Epithelial cell of esophagus (primary cell): ENCODE results near the gene FAM3B.

Experiments used
- DNase-seq: peaks from one replicate; pipeline ENCODE4 v3.0.0; 2010; ENCODE audit warnings: low read depth
- H3K4me3 ChIP-seq: 2 replicates; pipeline ENCODE4 v1.5.1; 2011; ENCODE audit warnings: mild to moderate bottlenecking, low read length, control low read depth
- CTCF ChIP-seq: IDR thresholded peaks from 2 replicates; pipeline ENCODE4 v1.5.1; 2011; ENCODE audit warnings: low read depth, mild to moderate bottlenecking, low read length, control low read depth, inconsistent platforms; ENCODE audit not compliant: insufficient read depth; ENCODE audit errors: missing control alignments

The FAM3B gene

GRCh38 chr21:41361053-41361785, 44.6 kb downstream of the FAM3B start:
- no peak overlapping the region for H3K4me3 ChIP-seq
- no peak for TF ChIP-seq CTCF

GRCh38 chr21:41361786-41362604, 45.4 kb downstream of the FAM3B start, which contains the start of gene MX2:
TSS of gene MX2 (plus strand) at chr21:41362027. CDS start at chr21:41376907, 14,880 bp downstream.
- H3K4me3 ChIP-seq = no peak within 1 kb of the TSS
- DNase-seq = no peak
- no peak for TF ChIP-seq CTCF

More at GRCh38 chr21:41361053-41361785, 44.6 kb downstream of the FAM3B start:
- DNase-seq = no peak

DNA sequence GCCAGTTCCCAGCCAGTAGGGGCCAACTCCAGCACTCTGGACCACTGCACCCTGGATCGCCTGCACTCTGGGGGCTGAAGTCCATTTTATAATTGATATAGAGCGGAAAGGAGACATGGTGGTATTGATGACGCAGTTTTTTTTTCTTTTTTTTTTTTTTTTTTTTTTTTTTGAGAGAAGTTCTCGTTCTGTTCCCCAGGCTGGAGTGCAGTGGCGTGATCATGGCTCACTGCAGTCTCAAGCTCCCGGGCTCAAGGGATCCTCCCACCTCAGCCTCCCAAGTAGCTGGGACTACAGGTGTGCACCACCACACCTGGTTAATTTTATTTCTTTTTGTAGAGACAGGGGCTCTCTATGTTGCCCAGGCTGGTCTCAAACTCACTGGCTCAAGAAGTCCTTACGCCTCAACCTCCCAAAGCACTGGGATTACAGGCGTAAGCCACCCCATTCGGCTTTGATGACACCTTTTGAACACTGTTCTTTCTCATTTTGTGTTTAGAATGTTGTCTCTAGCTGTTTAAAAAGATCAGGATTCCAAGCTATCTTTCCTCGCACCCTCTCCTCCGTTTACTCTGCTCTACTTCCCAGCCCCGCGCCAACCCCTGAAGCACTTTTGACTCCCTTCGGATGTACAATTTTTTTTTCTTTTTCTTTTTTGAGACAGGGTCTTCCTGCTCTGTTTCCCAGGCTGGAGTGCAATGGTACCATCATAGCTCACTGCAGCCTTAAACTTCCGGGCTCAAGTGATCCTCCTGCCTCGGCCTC, 46.2 kb downstream of the FAM3B start:
- no peak for DNase-seq
- no peak overlapping the region for H3K4me3 ChIP-seq
- no peak for TF ChIP-seq CTCF

- DNase-seq = no peak
- no peak overlapping the region for H3K4me3 ChIP-seq
- no peak for TF ChIP-seq CTCF
Measured at GRCh38 chr21:41363370-41364270, 47.0 kb downstream of the FAM3B start.

DNA sequence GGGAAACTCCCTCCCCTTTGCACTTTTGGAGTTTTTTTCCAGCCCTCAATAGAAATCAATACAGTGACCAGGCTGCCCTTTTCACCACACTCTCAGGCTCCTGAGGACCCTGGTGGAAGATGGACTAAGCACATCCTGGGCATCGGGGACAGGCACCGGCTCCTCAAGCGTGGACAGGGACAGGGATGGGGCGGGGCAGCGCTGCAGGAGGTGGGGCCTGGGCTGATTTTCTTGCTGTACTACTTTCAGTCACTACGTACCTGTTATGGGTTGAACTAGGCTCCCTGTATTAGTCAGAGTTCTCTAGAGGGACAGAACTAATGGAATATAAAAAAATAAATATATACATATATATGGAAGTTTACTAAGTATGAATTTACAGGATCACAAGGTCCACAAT, 47.7 kb downstream of the FAM3B start:
- DNase-seq = peak; percentile 35
- no peak overlapping the region for H3K4me3 ChIP-seq
- TF ChIP-seq CTCF = no peak
